Endothelial cell of umbilical vein (primary cell): ENCODE results near the gene KCNE4. TPM values are rescaled to one million over a fixed set of nuclear protein-coding genes. Genes with fewer than 3 reads are reported as not detected.

ENCODE experiments used
- BruUV-seq: library from RNA; stranded (reverse); fragments of 400-500 nt; replicated peaks from 2 replicates; lab custom pipeline; 2021; lab: Mats Ljungman, UMichigan
- CTCF ChIA-PET: fragments of 300-600, 350-600 bp; sonication (Branson Sonifier 250); formaldehyde crosslinking; loops from one replicate; lab custom pipeline; 2021; ENCODE audit warnings: antibody characterized with exemption, inconsistent platforms; lab: Charles Lee
- POLR2A ChIA-PET: fragments of 300-600, 350-600 bp; sonication (Branson Sonifier 250); formaldehyde crosslinking; loops from one replicate; lab custom pipeline; 2021; ENCODE audit warnings: antibody characterized with exemption, inconsistent platforms; lab: Charles Lee
- DNase-seq: peaks from one replicate; pipeline ENCODE4 v3.0.0-alpha.2; 2011; ENCODE audit warnings: low read depth, low spot score
- FAIRE-seq: peaks from 2 replicates; lab custom pipeline; 2011; peaks lifted over from hg19 to GRCh38; lab: Jason Lieb, UNC
- H2AFZ ChIP-seq: 2 replicates; pipeline ENCODE4 v1.6.0; 2012; ENCODE audit warnings: low read depth, low read length, control low read depth, inconsistent platforms
- H3K27ac ChIP-seq: 2 replicates; pipeline ENCODE4 v1.5.1; 2011; ENCODE audit warnings: low read depth, mild to moderate bottlenecking, control low read depth, low read length, moderate library complexity; ENCODE audit not compliant: insufficient read depth
- H3K27me3 ChIP-seq, 2 experiments: 2 replicates each; pipeline versions ENCODE4 v1.6.0 to v1.6.1; 2011; ENCODE audit warnings: low read length in 2 of 2, mixed read lengths in 1 of 2; ENCODE audit not compliant: control insufficient read depth in 2 of 2, insufficient read depth in 2 of 2
- H3K36me3 ChIP-seq, 2 experiments: 2 replicates in 1 of 2; 3 replicates in 1 of 2; pipeline ENCODE4 v1.5.1; 2011; ENCODE audit warnings: low read length in 2 of 2, mild to moderate bottlenecking in 1 of 2, moderate library complexity in 1 of 2; ENCODE audit not compliant: control insufficient read depth in 2 of 2, insufficient read depth in 2 of 2; ENCODE audit errors: extremely low read depth in 1 of 2
- H3K4me1 ChIP-seq: 3 replicates; pipeline ENCODE4 v1.5.1; 2011; ENCODE audit warnings: mild to moderate bottlenecking, low read length; ENCODE audit not compliant: control insufficient read depth, insufficient read depth; ENCODE audit errors: extremely low read depth
- H3K4me2 ChIP-seq: 2 replicates; pipeline ENCODE4 v1.6.1; 2011; ENCODE audit warnings: low read length, control low read depth, mixed read lengths; ENCODE audit not compliant: insufficient read depth
- H3K4me3 ChIP-seq, 3 experiments: fragments of 200-600 bp in 1 of 3; sonication (generic), shearing (Covaris generic) in 1 of 3; replicated peaks in 1 of 3; 2 replicates each; pipeline ENCODE4 v1.5.1; 2011 to 2016; ENCODE audit warnings: control low read depth in 3 of 3, low read length in 3 of 3, mild to moderate bottlenecking in 2 of 3, inconsistent platforms in 1 of 3, low read depth in 1 of 3, moderate library complexity in 1 of 3; ENCODE audit not compliant: insufficient read depth in 1 of 3
- H3K79me2 ChIP-seq: 2 replicates; pipeline ENCODE4 v1.6.0; 2012; ENCODE audit warnings: low read length, inconsistent platforms; ENCODE audit not compliant: control insufficient read depth, insufficient read depth
- H3K9ac ChIP-seq: replicated peaks from 2 replicates; pipeline ENCODE3; 2011; ENCODE audit warnings: low read length, control low read depth; ENCODE audit not compliant: insufficient read depth; ENCODE audit errors: extremely low read depth
- H3K9me1 ChIP-seq: replicated peaks from 3 replicates; pipeline ENCODE4 v1.6.0; 2011; ENCODE audit warnings: mild to moderate bottlenecking, low read length; ENCODE audit not compliant: control insufficient read depth, insufficient read depth; ENCODE audit errors: extremely low read depth
- H3K9me3 ChIP-seq: replicated peaks from 2 replicates; pipeline ENCODE4 v1.5.1; 2012; ENCODE audit warnings: low read length, inconsistent platforms; ENCODE audit not compliant: control insufficient read depth, insufficient read depth
- H4K20me1 ChIP-seq: replicated peaks from 2 replicates; pipeline ENCODE3; 2011; ENCODE audit warnings: mild to moderate bottlenecking, low read length; ENCODE audit not compliant: control insufficient read depth, insufficient read depth; ENCODE audit errors: extremely low read depth
- CTCF ChIP-seq, 2 donors: IDR thresholded peaks; 1 replicate in 1 of 2; 2 replicates in 1 of 2; pipeline ENCODE4 v1.5.1; 2011; ENCODE audit warnings: low read length in 2 of 2, mild to moderate bottlenecking in 2 of 2, moderate library complexity in 2 of 2, control low read depth in 1 of 2, inconsistent platforms in 1 of 2, low read depth in 1 of 2; ENCODE audit not compliant: insufficient read depth in 1 of 2; ENCODE audit errors: extremely low read depth in 1 of 2
- EZH2 ChIP-seq: IDR thresholded peaks from 2 replicates; pipeline ENCODE4 v1.6.1; 2012; ENCODE audit warnings: borderline replicate concordance, low read depth, mild to moderate bottlenecking, moderate library complexity, low read length, inconsistent platforms; ENCODE audit not compliant: severe bottlenecking
- FOS ChIP-seq: IDR thresholded peaks from 2 replicates; pipeline ENCODE4 v1.6.1; 2011; ENCODE audit warnings: mild to moderate bottlenecking, low read length, moderate library complexity, borderline replicate concordance; ENCODE audit not compliant: insufficient read depth
- GATA2 ChIP-seq: IDR thresholded peaks from 2 replicates; pipeline ENCODE4 v1.7.0; 2011; ENCODE audit warnings: low read depth, mild to moderate bottlenecking, moderate library complexity, mixed read lengths, low read length; ENCODE audit not compliant: insufficient read length, insufficient read depth
- JUN ChIP-seq: IDR thresholded peaks from 2 replicates; pipeline ENCODE4 v1.6.1; 2011; ENCODE audit warnings: borderline replicate concordance, low read depth; ENCODE audit not compliant: insufficient read length, insufficient read depth
- MYC ChIP-seq: IDR thresholded peaks from one replicate; pipeline ENCODE4 v1.6.1; 2011; ENCODE audit warnings: mild to moderate bottlenecking, low read depth, low read length
- POLR2A ChIP-seq: IDR thresholded peaks from 2 replicates; pipeline ENCODE4 v1.6.1; 2012; ENCODE audit warnings: low read depth, mild to moderate bottlenecking, control low read depth, low read length
- POLR2AphosphoS5 ChIP-seq: IDR thresholded peaks from 2 replicates; pipeline ENCODE4 v1.6.1; 2012; ENCODE audit warnings: low read depth, mild to moderate bottlenecking, control low read depth, low read length, moderate library complexity; ENCODE audit not compliant: insufficient read depth
- dilution Hi-C: fragments of 300-500 bp; cut with MboI; formaldehyde crosslinking; loops from one replicate; pipeline ENCODE4 v1.15.0; 2019; ENCODE audit warnings: low sequenced_read_pairs; ENCODE audit not compliant: extremely low pct_ligation_motif_present
- intact Hi-C: fragments of 100-400 bp; cut with micrococcal nuclease; formaldehyde crosslinking; loops from one replicate; pipeline ENCODE4 v1.10.0; 2022
- polyA plus RNA-seq, 4 experiments: library from polyadenylated mRNA; depleted of rRNA in 3 of 4; stranded (reverse) in 3 of 4; unstranded in 1 of 4; fragments of >200 nt; gene quantifications; 2 replicates each; pipeline versions ENCODE4 v1.2.1 to v1.2.3, GENCODE V29; 2011 to 2012; ENCODE audit warnings: missing spikeins in 1 of 4
- total RNA-seq: library from RNA; stranded (reverse); gene quantifications from 2 replicates; pipeline ENCODE4 v1.2.3, GENCODE V29; 2021
- TF ChIP-seq, protein P1 (sequence below): IDR thresholded peaks from 2 replicates; pipeline ENCODE4 v1.6.1; 2011; ENCODE audit not compliant: insufficient read depth, insufficient read length

Gene KCNE4
- total and polyA plus RNA-seq, 2 donors (not counting 3 experiments of a cell fraction or from before 2014, with no cell fraction given) = 0.01 TPM; not detected in 1

DNA sequence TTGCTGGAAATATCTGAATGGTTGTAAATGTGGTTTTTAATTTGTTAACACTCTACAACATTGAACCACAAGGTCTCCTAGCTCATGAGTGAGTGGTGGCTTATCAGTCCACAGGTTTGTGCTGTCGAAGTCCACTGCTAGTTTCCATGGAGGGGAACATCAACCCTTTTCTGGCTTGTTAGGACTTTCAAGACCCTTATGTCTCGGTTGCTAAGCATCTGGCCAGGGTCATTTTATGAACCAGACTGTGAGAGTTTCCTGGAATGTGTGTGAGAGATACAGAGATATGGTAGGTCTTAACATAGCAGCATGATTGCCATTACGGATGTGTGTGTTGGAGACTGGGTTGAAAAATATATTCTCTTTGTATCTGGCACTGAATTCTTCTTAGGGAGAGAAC lies 36.9 kb downstream of the KCNE4 start:
- intact Hi-C loops = no loop called here
- H3K9me1 ChIP-seq = no peaks in the 10 kb centered on the region
- no peak overlapping the region for H3K27ac ChIP-seq
- no peaks in the 10 kb centered on the region for H3K36me3 ChIP-seq
- DNase-seq = peak; percentile 67
- no peaks in the 10 kb centered on the region for H3K79me2 ChIP-seq
- no peaks in the 10 kb centered on the region for H3K4me1 ChIP-seq
- dilution Hi-C loops = no loop called here
- H4K20me1 ChIP-seq = no peaks in the 10 kb centered on the region
- POLR2A ChIA-PET = no interaction called here
- H2AFZ ChIP-seq = no peak overlapping the region
- no peak overlapping the region for H3K9ac ChIP-seq
- no peak overlapping the region for H3K4me2 ChIP-seq
- CTCF ChIA-PET = interaction anchor here (1.1 kb wide), 1 partner anchor 13 kb away, joined by 3 read pairs; no protein-coding TSS in a partner anchor
- BruUV-seq = no TSS peak
- no peak for FAIRE-seq
- no peak overlapping the region for H3K4me3 ChIP-seq
- no peak for TF ChIP-seq JUN
- TF ChIP-seq, protein P1, sequence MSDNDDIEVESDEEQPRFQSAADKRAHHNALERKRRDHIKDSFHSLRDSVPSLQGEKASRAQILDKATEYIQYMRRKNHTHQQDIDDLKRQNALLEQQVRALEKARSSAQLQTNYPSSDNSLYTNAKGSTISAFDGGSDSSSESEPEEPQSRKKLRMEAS = no peak
- no peak for TF ChIP-seq POLR2AphosphoS5
- no peak for TF ChIP-seq EZH2
- no peak for TF ChIP-seq MYC
- no peak for TF ChIP-seq POLR2A
- no peak for TF ChIP-seq FOS
- no peak for TF ChIP-seq GATA2
- TF ChIP-seq CTCF (IDR thresholded peaks at IDR 0.05; ENCODE audit: extremely low read depth in 1 of 2, insufficient read depth in 1 of 2, low read depth in 1 of 2, low read length in 2 of 2) = no peak
- no peaks in the 10 kb centered on the region for H3K9me3 ChIP-seq
- no peaks in the 10 kb centered on the region for H3K27me3 ChIP-seq
